ENCODE measurements around the gene EIF2B1. TPM values are rescaled to one million over a fixed set of nuclear protein-coding genes. Genes with fewer than 3 reads are reported as not detected.

The EIF2B1 gene
- total RNA-seq, 1 donor from 2014 or later, result 41.9 TPM

Other genes starting within 250 kb of the EIF2B1 start
- 39.7 TPM for gene KMT5A, start 249.6 kb downstream of the EIF2B1 start, total RNA-seq
- 6.2 TPM for gene RILPL2, start 197.0 kb downstream of the EIF2B1 start, total RNA-seq
- 22.0 TPM for gene SNRNP35, start 175.5 kb downstream of the EIF2B1 start, total RNA-seq
- gene RILPL1, start 100.0 kb downstream of the EIF2B1 start, total RNA-seq, result 13.4 TPM
- 258 TPM for gene TMED2, start 49.1 kb downstream of the EIF2B1 start, total RNA-seq
- 12.7 TPM for gene DDX55, start 31.6 kb downstream of the EIF2B1 start, total RNA-seq
- 18.2 TPM for gene GTF2H3, start 143 bp upstream of the EIF2B1 start, total RNA-seq
- gene TCTN2, start 37.4 kb upstream of the EIF2B1 start, total RNA-seq, result 15.2 TPM
- 25.9 TPM for gene ATP6V0A2, start 78.7 kb upstream of the EIF2B1 start, total RNA-seq
- 0.23 TPM for gene DNAH10, start 128.6 kb upstream of the EIF2B1 start, total RNA-seq

Data from mucosa of gallbladder (tissue), 1 donor.